ENCODE measurements around the gene MKX.

- no peak for TF ChIP-seq POLR2AphosphoS5 (IDR thresholded peaks at IDR 0.05)
- TF ChIP-seq, protein P1, sequence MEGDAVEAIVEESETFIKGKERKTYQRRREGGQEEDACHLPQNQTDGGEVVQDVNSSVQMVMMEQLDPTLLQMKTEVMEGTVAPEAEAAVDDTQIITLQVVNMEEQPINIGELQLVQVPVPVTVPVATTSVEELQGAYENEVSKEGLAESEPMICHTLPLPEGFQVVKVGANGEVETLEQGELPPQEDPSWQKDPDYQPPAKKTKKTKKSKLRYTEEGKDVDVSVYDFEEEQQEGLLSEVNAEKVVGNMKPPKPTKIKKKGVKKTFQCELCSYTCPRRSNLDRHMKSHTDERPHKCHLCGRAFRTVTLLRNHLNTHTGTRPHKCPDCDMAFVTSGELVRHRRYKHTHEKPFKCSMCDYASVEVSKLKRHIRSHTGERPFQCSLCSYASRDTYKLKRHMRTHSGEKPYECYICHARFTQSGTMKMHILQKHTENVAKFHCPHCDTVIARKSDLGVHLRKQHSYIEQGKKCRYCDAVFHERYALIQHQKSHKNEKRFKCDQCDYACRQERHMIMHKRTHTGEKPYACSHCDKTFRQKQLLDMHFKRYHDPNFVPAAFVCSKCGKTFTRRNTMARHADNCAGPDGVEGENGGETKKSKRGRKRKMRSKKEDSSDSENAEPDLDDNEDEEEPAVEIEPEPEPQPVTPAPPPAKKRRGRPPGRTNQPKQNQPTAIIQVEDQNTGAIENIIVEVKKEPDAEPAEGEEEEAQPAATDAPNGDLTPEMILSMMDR (IDR thresholded peaks at IDR 0.05), result no peak
- no peak for TF ChIP-seq POLR2A (IDR thresholded peaks at IDR 0.05; ENCODE audit: low read depth)
- no peak for TF ChIP-seq EP300 (IDR thresholded peaks at IDR 0.05)
Observed at GRCh38 chr10:27771231-27771630, 25.6 kb upstream of the MKX start.

All from esophagus muscularis mucosa (tissue), 4 donors.